Stomach (tissue), 9 donors: ENCODE results near the gene CENPL. TPM values are rescaled to one million over a fixed set of nuclear protein-coding genes. Genes with fewer than 3 reads are reported as not detected.
"Not testable (repeated sequence)": the region's sequence is repeated elsewhere in the genome, so short reads cannot be mapped to it uniquely, and the experiment has no call there.

Experiments
- DNase-seq, 2 donors: peaks; one replicate each; pipeline versions ENCODE4 v3.0.0 to v3.0.0-alpha.2; 2013 to 2019
- H3K27ac ChIP-seq, 5 donors: fragments of 200-600 bp in 4 of 5; sonication (generic) in 4 of 5; one replicate each; pipeline ENCODE4 v1.5.1; 2013 to 2019; ENCODE audit warnings: mild to moderate bottlenecking in 1 of 5, moderate library complexity in 1 of 5
- H3K27me3 ChIP-seq, 3 donors: fragments of 200-600 bp; sonication (generic); one replicate each; pipeline ENCODE4 v1.5.1; 2017 to 2019; ENCODE audit warnings: mixed run types in 1 of 3
- H3K36me3 ChIP-seq, 4 donors: fragments of 200-600 bp; sonication (generic); 1 replicate in 3 of 4; 2 replicates in 1 of 4; pipeline ENCODE4 v1.5.1; 2016 to 2019
- H3K4me1 ChIP-seq, 4 donors: fragments of 200-600 bp; sonication (generic); one replicate each; pipeline ENCODE4 v1.5.1; 2016 to 2019
- H3K4me3 ChIP-seq, 4 donors: fragments of 200-600 bp; sonication (generic) in 3 of 4; one replicate each; pipeline ENCODE4 v1.5.1; 2016 to 2019; ENCODE audit warnings: mild to moderate bottlenecking in 1 of 4
- H3K9me3 ChIP-seq, 4 donors: fragments of 200-600 bp; sonication (generic); one replicate each; pipeline ENCODE4 v1.5.1; 2016 to 2019
- CTCF ChIP-seq, 7 experiments: fragments of 450-650 bp in 4 of 7; fragments of 200-600 bp in 3 of 7; sonication (generic) in 3 of 7; IDR thresholded peaks; one replicate each; pipeline ENCODE4 v1.5.1; 2016 to 2019; ENCODE audit warnings: antibody characterized with exemption in 7 of 7, control low read depth in 2 of 7, mild to moderate bottlenecking in 1 of 7
- EP300 ChIP-seq: sonication (generic); formaldehyde crosslinking; IDR thresholded peaks from one replicate; pipeline ENCODE4 v1.6.1; 2017; ENCODE audit warnings: antibody characterized with exemption
- POLR2A ChIP-seq, 4 donors: fragments of 450-650 bp; IDR thresholded peaks; one replicate each; pipeline ENCODE4 v1.6.1; 2016; ENCODE audit warnings: antibody characterized with exemption in 4 of 4, control low read depth in 2 of 4, mild to moderate bottlenecking in 1 of 4, moderate library complexity in 1 of 4
- POLR2AphosphoS5 ChIP-seq, 3 donors: sonication (generic); formaldehyde crosslinking; IDR thresholded peaks; one replicate each; pipeline ENCODE4 v1.6.1; 2016; ENCODE audit warnings: antibody characterized with exemption in 3 of 3
- WGBS, 5 donors: extraction: QIAGEN DNeasy Blood & Tissue Kit in 3 of 5; methylation state at CpG; one replicate each; pipeline versions ENCODE4 v1.1.5 to v1.1.7; 2013 to 2018; 5-methylcytosine and 5-hydroxymethylcytosine counted together
- intact Hi-C: fragments of 100-400 bp; cut with DNase I; formaldehyde crosslinking; loops from one replicate; pipeline ENCODE4 v1.15.1; 2023; ENCODE audit warnings: low total_unique reads
- polyA plus RNA-seq, 3 donors: library from polyadenylated mRNA; stranded (reverse); fragments of 200-250 nt; gene quantifications; one replicate each; pipeline ENCODE4 v1.2.3, GENCODE V29; 2013
- total RNA-seq, 5 donors: library from RNA; depleted of rRNA; stranded (reverse); fragments of >200 nt; gene quantifications; one replicate each; pipeline versions ENCODE4 v1.1.0 to v1.2.3, GENCODE V29; 2014 to 2016
- donor health status: healthy with polysubstance abuse.
- donor health status: Bipolar disorder and iron deficiency.
- donor health status: healthy.

Gene CENPL
- total and polyA plus RNA-seq, 8 donors, result 0.45 to 14.1 (median 3.3) TPM

- no peaks in the 10 kb centered on the region for H3K9me3 ChIP-seq
- no peak overlapping the region for H3K27ac ChIP-seq
- no peaks in the 10 kb centered on the region for H3K27me3 ChIP-seq
- H3K4me1 ChIP-seq, result no peaks in the 10 kb centered on the region
- TF ChIP-seq EP300, result no peak
- TF ChIP-seq POLR2AphosphoS5 (IDR thresholded peaks at IDR 0.05), result no peak
- TF ChIP-seq CTCF (IDR thresholded peaks at IDR 0.05), result no peak
- no peak for TF ChIP-seq POLR2A (IDR thresholded peaks at IDR 0.05)
- peaks cover 7 to 58% (median 52%) of the 10 kb centered on the region in 4 donors for H3K36me3 ChIP-seq
- intact Hi-C loops, result no loop called here
- 90 to 100% (median 97%) methylated on average over 1 of the region's 1 CpG for WGBS, 5 donors
- no peak for DNase-seq
- no peak overlapping the region for H3K4me3 ChIP-seq
Observed at GRCh38 chr1:173771560-173771959, 53.1 kb downstream of the CENPL start.

GRCh38 chr1:173770330-173770729, 54.4 kb downstream of the CENPL start:
- H3K9me3 ChIP-seq, H3K4me3 ChIP-seq, intact Hi-C loops, DNase-seq, H3K27me3 ChIP-seq, H3K27ac ChIP-seq, H3K4me1 ChIP-seq: not testable (repeated sequence)
- WGBS, 5 donors, result 87 to 93% (median 92%) methylated on average over 9 of the region's 9 CpGs
- peaks cover 0 to 58% (median 51%) of the 10 kb centered on the region in 4 donors for H3K36me3 ChIP-seq

- WGBS, 5 donors, result 82 to 91% (median 87%) methylated on average over 3 of the region's 3 CpGs
- Histone ChIP-seq H3K27me3 (no peaks in the 10 kb centered on the region), H3K4me1 (no peaks in the 10 kb centered on the region), H3K9me3 (no peaks in the 10 kb centered on the region), H3K36me3 (peaks cover 0 to 49% (median 42%) of the 10 kb centered on the region in 4 donors), H3K4me3 (no peak overlapping the region), H3K27ac (no peak overlapping the region)
- intact Hi-C loops, result no loop called here
- TF ChIP-seq POLR2A (IDR thresholded peaks at IDR 0.05) (no peak), CTCF (IDR thresholded peaks at IDR 0.05) (no peak), POLR2AphosphoS5 (IDR thresholded peaks at IDR 0.05) (no peak), EP300 (no peak)
- DNase-seq, result no peak
Observed at GRCh38 chr1:173768827-173769226, 55.9 kb downstream of the CENPL start.

- peaks cover 0 to 49% (median 42%) of the 10 kb centered on the region in 4 donors for H3K36me3 ChIP-seq
- intact Hi-C loops, result no loop called here
- no peaks in the 10 kb centered on the region for H3K4me1 ChIP-seq
- H3K27me3 ChIP-seq, result no peaks in the 10 kb centered on the region
- no peak for TF ChIP-seq POLR2AphosphoS5 (IDR thresholded peaks at IDR 0.05)
- no peak for TF ChIP-seq EP300
- no peak for TF ChIP-seq POLR2A (IDR thresholded peaks at IDR 0.05)
- TF ChIP-seq CTCF (IDR thresholded peaks at IDR 0.05), result no peak
- peaks cover 0 to 4% (median 1%) of the 10 kb centered on the region in 4 donors for H3K9me3 ChIP-seq
- H3K27ac ChIP-seq, result no peak overlapping the region
- 60 to 72% (median 63%) methylated on average over 2 of the region's 2 CpGs for WGBS, 5 donors
- DNase-seq, result no peak
- no peak overlapping the region for H3K4me3 ChIP-seq
Observed at GRCh38 chr1:173768206-173768605, 56.5 kb downstream of the CENPL start.

- DNase-seq, H3K4me3 ChIP-seq, H3K27me3 ChIP-seq, H3K4me1 ChIP-seq, intact Hi-C loops, H3K27ac ChIP-seq: not testable (repeated sequence)
- Histone ChIP-seq H3K36me3 (peaks cover 1 to 50% (median 38%) of the 10 kb centered on the region in 4 donors), H3K9me3 (peaks cover 0 to 11% (median 2%) of the 10 kb centered on the region in 4 donors)
- 97 to 98% (median 98%) methylated on average over 6 of the region's 6 CpGs for WGBS, 5 donors
Observed at GRCh38 chr1:173764331-173764730, 60.4 kb downstream of the CENPL start.
